SK-N-SH treated with all-trans-retinoic acid at 6 μM for 48 hours (cell line): ENCODE results near the gene KIF5B.
"Not testable (repeated sequence)": the region's sequence is repeated elsewhere in the genome, so short reads cannot be mapped to it uniquely, and the experiment has no call there.

ENCODE experiments used
- ATAC-seq: fragments of 200-7000 bp; cut with Tn5 transposase; 3 replicates; pipeline ENCODE4 v1.9.1; 2020; ENCODE audit warnings: mild to moderate bottlenecking, moderate library complexity
- ARNTL ChIP-seq: fragments of 450-650 bp; formaldehyde crosslinking; IDR thresholded peaks from 2 replicates; pipeline ENCODE4 v1.5.0; 2020; ENCODE audit warnings: low read depth, mild to moderate bottlenecking, moderate library complexity, borderline replicate concordance
- BACH2 ChIP-seq: fragments of 250-450 bp; sonication (Bioruptor Pico); IDR thresholded peaks from 2 replicates; pipeline ENCODE4 v1.9.0; 2021; ENCODE audit warnings: mild to moderate bottlenecking, borderline replicate concordance
- CREB5 ChIP-seq: fragments of 250-450 bp; sonication (Bioruptor Pico); IDR thresholded peaks from 2 replicates; pipeline ENCODE4 v1.5.1; 2020; ENCODE audit warnings: low read depth, mild to moderate bottlenecking, moderate library complexity
- CSDC2 ChIP-seq: fragments of 250-450 bp; sonication (Bioruptor Pico); IDR thresholded peaks from 2 replicates; pipeline ENCODE4 v1.5.0; 2020; ENCODE audit warnings: mild to moderate bottlenecking, moderate library complexity
- CSRNP3 ChIP-seq: fragments of 250-450 bp; sonication (Bioruptor Pico); IDR thresholded peaks from 2 replicates; pipeline ENCODE4 v1.5.1; 2021; ENCODE audit warnings: mild to moderate bottlenecking, moderate library complexity
- ESRRG ChIP-seq: fragments of 250-450 bp; sonication (Bioruptor Pico); IDR thresholded peaks from 2 replicates; pipeline ENCODE4 v1.6.1; 2021; ENCODE audit warnings: mild to moderate bottlenecking
- GLIS3 ChIP-seq: fragments of 250-450 bp; sonication (Bioruptor Pico); IDR thresholded peaks from 2 replicates; pipeline ENCODE4 v1.5.0; 2020; ENCODE audit warnings: mild to moderate bottlenecking, moderate library complexity
- ISL1 ChIP-seq: fragments of 250-450 bp; sonication (Bioruptor Pico); IDR thresholded peaks from 2 replicates; pipeline ENCODE4 v2.1.2; 2022; ENCODE audit warnings: mild to moderate bottlenecking, moderate library complexity
- OSR1 ChIP-seq: fragments of 250-450 bp; sonication (Bioruptor Pico); IDR thresholded peaks from 2 replicates; pipeline ENCODE4 v1.8.0; 2022; ENCODE audit warnings: moderate library complexity, mild to moderate bottlenecking, inconsistent platforms
- PATZ1 ChIP-seq: fragments of 250-450 bp; sonication (Bioruptor Pico); IDR thresholded peaks from 2 replicates; pipeline ENCODE4 v1.8.0; 2020; ENCODE audit warnings: mild to moderate bottlenecking, moderate library complexity, borderline replicate concordance
- PPARA ChIP-seq: fragments of 250-450 bp; sonication (Bioruptor Pico); IDR thresholded peaks from 2 replicates; pipeline ENCODE4 v1.5.0; 2020; ENCODE audit warnings: mild to moderate bottlenecking, borderline replicate concordance
- RARB ChIP-seq: fragments of 250-450 bp; sonication (Bioruptor Pico); IDR thresholded peaks from 2 replicates; pipeline ENCODE4 v1.8.0; 2021; ENCODE audit warnings: mild to moderate bottlenecking, moderate library complexity
- SNAI2 ChIP-seq: fragments of 250-450 bp; sonication (Bioruptor Pico); IDR thresholded peaks from 2 replicates; pipeline ENCODE4 v1.5.0; 2020; ENCODE audit warnings: mild to moderate bottlenecking, moderate library complexity
- TCF4 ChIP-seq: fragments of 250-450 bp; sonication (Bioruptor Pico); IDR thresholded peaks from 2 replicates; pipeline ENCODE4 v1.8.0; 2021; ENCODE audit warnings: mild to moderate bottlenecking, moderate library complexity, borderline replicate concordance
- TOX ChIP-seq: fragments of 250-450 bp; sonication (Bioruptor Pico); IDR thresholded peaks from 2 replicates; pipeline ENCODE4 v1.8.0; 2021; ENCODE audit warnings: mild to moderate bottlenecking, moderate library complexity, borderline replicate concordance
- ZC3H10 ChIP-seq: fragments of 250-450 bp; sonication (Bioruptor Pico); IDR thresholded peaks from 2 replicates; pipeline ENCODE4 v1.5.1; 2021; ENCODE audit warnings: mild to moderate bottlenecking, moderate library complexity
- ZFP3 ChIP-seq: fragments of 250-450 bp; sonication (Bioruptor Pico); IDR thresholded peaks from 2 replicates; pipeline ENCODE4 v1.5.0; 2020; ENCODE audit warnings: mild to moderate bottlenecking, moderate library complexity
- ZFP30 ChIP-seq: fragments of 450-650 bp; formaldehyde crosslinking; IDR thresholded peaks from 2 replicates; pipeline ENCODE4 v1.5.0; 2022; ENCODE audit warnings: mild to moderate bottlenecking, moderate library complexity
- ZNF565 ChIP-seq: fragments of 450-650 bp; formaldehyde crosslinking; conservative IDR thresholded peaks from 2 replicates; pipeline ENCODE4 v1.5.0; 2020; ENCODE audit warnings: low read depth, mild to moderate bottlenecking, moderate library complexity
- ZNF70 ChIP-seq: fragments of 450-650 bp; formaldehyde crosslinking; IDR thresholded peaks from 2 replicates; pipeline ENCODE4 v1.5.0; 2020; ENCODE audit warnings: mild to moderate bottlenecking, moderate library complexity

KIF5B gene

GRCh38 chr10:31999070-31999660 lies 57.1 kb downstream of the KIF5B start:
- ATAC-seq, result no peak; the same call in 2 of the 3 replicates
- TF ChIP-seq RARB, result no peak
- no peak for TF ChIP-seq BACH2 (CRISPR knock-in tag)
- no peak for TF ChIP-seq CREB5 (CRISPR knock-in tag)
- TF ChIP-seq GLIS3 (CRISPR knock-in tag), result no peak
- no peak for TF ChIP-seq TCF4 (CRISPR knock-in tag)
- no peak for TF ChIP-seq ARNTL (CRISPR knock-in tag)
- TF ChIP-seq PPARA, result no peak
- TF ChIP-seq PATZ1 (CRISPR knock-in tag), result no peak
- TF ChIP-seq CSRNP3 (CRISPR knock-in tag), result no peak

- no peak for TF ChIP-seq ZNF70 (CRISPR knock-in tag)
- no peak for TF ChIP-seq SNAI2 (CRISPR knock-in tag)
- no peak for TF ChIP-seq ESRRG
- no peak for TF ChIP-seq OSR1 (CRISPR knock-in tag)
- no peak for TF ChIP-seq GLIS3 (CRISPR knock-in tag)
- TF ChIP-seq PATZ1 (CRISPR knock-in tag), result no peak
- TF ChIP-seq ISL1 (CRISPR knock-in tag), result no peak
- TF ChIP-seq ZFP3 (CRISPR knock-in tag), result no peak
- TF ChIP-seq TCF4 (CRISPR knock-in tag), result no peak
- no peak for TF ChIP-seq BACH2 (CRISPR knock-in tag)
- no peak for TF ChIP-seq ZFP30 (CRISPR knock-in tag)
- no peak for ATAC-seq
These were observed 61.3 kb downstream of the KIF5B start for GRCh38 chr10:31994926-31995325.

- ATAC-seq, result no peak
- no peak for TF ChIP-seq ESRRG
- no peak for TF ChIP-seq RARB
- no peak for TF ChIP-seq ARNTL (CRISPR knock-in tag)
- TF ChIP-seq ZFP30 (CRISPR knock-in tag), result no peak
- TF ChIP-seq TOX, result no peak
- no peak for TF ChIP-seq ZFP3 (CRISPR knock-in tag)
- TF ChIP-seq ISL1 (CRISPR knock-in tag), result no peak
- TF ChIP-seq CREB5 (CRISPR knock-in tag), result no peak
- no peak for TF ChIP-seq PATZ1 (CRISPR knock-in tag)
- no peak for TF ChIP-seq GLIS3 (CRISPR knock-in tag)
- no peak for TF ChIP-seq ZNF565
- TF ChIP-seq CSRNP3 (CRISPR knock-in tag), result no peak
- TF ChIP-seq CSDC2, result no peak
- TF ChIP-seq SNAI2 (CRISPR knock-in tag), result no peak
- TF ChIP-seq ZC3H10 (CRISPR knock-in tag), result no peak
- TF ChIP-seq BACH2 (CRISPR knock-in tag), result no peak
- TF ChIP-seq PPARA, result no peak
- TF ChIP-seq, all 23 proteins: peak for 0
These were observed 65.3 kb downstream of the KIF5B start for GRCh38 chr10:31990937-31991336.

GRCh38 chr10:31987786-31988185 lies 68.4 kb downstream of the KIF5B start:
- not testable (repeated sequence) for ATAC-seq
